Tibial artery (tissue), 4 donors: ENCODE results near the gene ANXA1.

Experiments used
- DNase-seq, 2 donors: peaks; one replicate each; pipeline ENCODE4 v3.0.0-alpha.2; 2019
- H3K27ac ChIP-seq, 2 donors: fragments of 200-600 bp; sonication (generic) in 1 of 2; 1 replicate in 1 of 2; 2 replicates in 1 of 2; pipeline ENCODE4 v1.5.1; 2018 to 2019; ENCODE audit warnings: mild to moderate bottlenecking in 1 of 2
- H3K27me3 ChIP-seq, 2 donors: fragments of 200-600 bp; sonication (generic) in 1 of 2; one replicate each; pipeline versions ENCODE4 v1.5.1 to v1.6.0; 2016 to 2019
- H3K36me3 ChIP-seq, 3 donors: fragments of 200-600 bp; sonication (generic) in 2 of 3; one replicate each; pipeline ENCODE4 v1.5.1; 2016 to 2019; ENCODE audit warnings: mild to moderate bottlenecking in 2 of 3
- H3K4me1 ChIP-seq, 4 donors: fragments of 200-600 bp; sonication (generic) in 2 of 4; 1 replicate in 3 of 4; 2 replicates in 1 of 4; pipeline ENCODE4 v1.5.1; 2016 to 2019
- H3K4me3 ChIP-seq, 2 donors: fragments of 200-600 bp; sonication (generic) in 1 of 2; 1 replicate in 1 of 2; 2 replicates in 1 of 2; pipeline ENCODE4 v1.5.1; 2018 to 2019; ENCODE audit warnings: mild to moderate bottlenecking in 2 of 2
- H3K9me3 ChIP-seq, 3 donors: fragments of 200-600 bp; sonication (generic) in 1 of 3; one replicate each; pipeline ENCODE4 v1.5.1; 2016 to 2019
- CTCF ChIP-seq, 2 experiments: fragments of 200-600 bp in 1 of 2; fragments of 450-650 bp in 1 of 2; IDR thresholded peaks; one replicate each; pipeline ENCODE4 v1.5.1; 2017 to 2019; ENCODE audit warnings: antibody characterized with exemption in 2 of 2, mild to moderate bottlenecking in 1 of 2, moderate library complexity in 1 of 2
- intact Hi-C: fragments of 100-400 bp; cut with DNase I; formaldehyde crosslinking; loops from one replicate; pipeline ENCODE4 v1.15.0; 2023; ENCODE audit warnings: low total_unique reads

The ANXA1 gene

GRCh38 chr9:73167614-73168013 lies 15.9 kb downstream of the ANXA1 start:
- no peak for TF ChIP-seq CTCF (IDR thresholded peaks at IDR 0.05)
- intact Hi-C loops: no loop called here
- H3K9me3 ChIP-seq: no peaks in the 10 kb centered on the region
- H3K4me3 ChIP-seq: no peak overlapping the region
- H3K27ac ChIP-seq: no peak overlapping the region
- no peaks in the 10 kb centered on the region for H3K27me3 ChIP-seq
- peaks cover 82 to 91% (median 86%) of the 10 kb centered on the region in 3 donors for H3K36me3 ChIP-seq
- DNase-seq: no peak
- no peaks in the 10 kb centered on the region for H3K4me1 ChIP-seq

- intact Hi-C loops: no loop called here
Measured at GRCh38 chr9:73168298-73168934, 16.8 kb downstream of the ANXA1 start.

GRCh38 chr9:73170185-73170957 lies 18.7 kb downstream of the ANXA1 start:
- H3K27me3 ChIP-seq: no peaks in the 10 kb centered on the region
- H3K36me3 ChIP-seq: peaks cover 54 to 63% (median 59%) of the 10 kb centered on the region in 3 donors
- intact Hi-C loops: no loop called here
- H3K4me1 ChIP-seq: no peaks in the 10 kb centered on the region
- no peak overlapping the region for H3K27ac ChIP-seq
- no peaks in the 10 kb centered on the region for H3K9me3 ChIP-seq
- H3K4me3 ChIP-seq: no peak overlapping the region
- TF ChIP-seq CTCF (IDR thresholded peaks at IDR 0.05): no peak
- no peak for DNase-seq

More at GRCh38 chr9:73168298-73168934, 16.8 kb downstream of the ANXA1 start:
- H3K4me3 ChIP-seq: no peak overlapping the region
- H3K4me1 ChIP-seq: no peaks in the 10 kb centered on the region
- no peak for DNase-seq
- TF ChIP-seq CTCF (IDR thresholded peaks at IDR 0.05): no peak
- no peaks in the 10 kb centered on the region for H3K27me3 ChIP-seq
- peaks cover 74 to 83% (median 78%) of the 10 kb centered on the region in 3 donors for H3K36me3 ChIP-seq
- no peak overlapping the region for H3K27ac ChIP-seq
- H3K9me3 ChIP-seq: no peaks in the 10 kb centered on the region

GRCh38 chr9:73172901-73173215 lies 21.2 kb downstream of the ANXA1 start:
- intact Hi-C loops: no loop called here
- Histone ChIP-seq H3K4me1 (peaks cover 0 to 7% (median 0%) of the 10 kb centered on the region in 4 donors), H3K27ac (no peak overlapping the region), H3K27me3 (no peaks in the 10 kb centered on the region), H3K9me3 (no peaks in the 10 kb centered on the region), H3K4me3 (no peak overlapping the region), H3K36me3 (peaks cover 29 to 39% (median 34%) of the 10 kb centered on the region in 3 donors)
- no peak for TF ChIP-seq CTCF (IDR thresholded peaks at IDR 0.05)
- no peak for DNase-seq

GRCh38 chr9:73173557-73174329 lies 22.1 kb downstream of the ANXA1 start:
- Histone ChIP-seq H3K36me3 (peaks cover 23 to 30% (median 25%) of the 10 kb centered on the region in 3 donors), H3K4me1 (peaks cover 0 to 7% (median 0%) of the 10 kb centered on the region in 4 donors), H3K27me3 (no peaks in the 10 kb centered on the region), H3K27ac (no peak overlapping the region), H3K9me3 (no peaks in the 10 kb centered on the region), H3K4me3 (no peak overlapping the region)
- TF ChIP-seq CTCF (IDR thresholded peaks at IDR 0.05): no peak
- DNase-seq: no peak
- intact Hi-C loops: no loop called here
